Non-pigmented ciliary epithelial cell (primary cell): ENCODE data around the gene NLGN2.

Experiments used
- DNase-seq: peaks from one replicate; pipeline ENCODE4 v3.0.0-alpha.2; 2010; ENCODE audit warnings: low read depth

The NLGN2 gene

DNA sequence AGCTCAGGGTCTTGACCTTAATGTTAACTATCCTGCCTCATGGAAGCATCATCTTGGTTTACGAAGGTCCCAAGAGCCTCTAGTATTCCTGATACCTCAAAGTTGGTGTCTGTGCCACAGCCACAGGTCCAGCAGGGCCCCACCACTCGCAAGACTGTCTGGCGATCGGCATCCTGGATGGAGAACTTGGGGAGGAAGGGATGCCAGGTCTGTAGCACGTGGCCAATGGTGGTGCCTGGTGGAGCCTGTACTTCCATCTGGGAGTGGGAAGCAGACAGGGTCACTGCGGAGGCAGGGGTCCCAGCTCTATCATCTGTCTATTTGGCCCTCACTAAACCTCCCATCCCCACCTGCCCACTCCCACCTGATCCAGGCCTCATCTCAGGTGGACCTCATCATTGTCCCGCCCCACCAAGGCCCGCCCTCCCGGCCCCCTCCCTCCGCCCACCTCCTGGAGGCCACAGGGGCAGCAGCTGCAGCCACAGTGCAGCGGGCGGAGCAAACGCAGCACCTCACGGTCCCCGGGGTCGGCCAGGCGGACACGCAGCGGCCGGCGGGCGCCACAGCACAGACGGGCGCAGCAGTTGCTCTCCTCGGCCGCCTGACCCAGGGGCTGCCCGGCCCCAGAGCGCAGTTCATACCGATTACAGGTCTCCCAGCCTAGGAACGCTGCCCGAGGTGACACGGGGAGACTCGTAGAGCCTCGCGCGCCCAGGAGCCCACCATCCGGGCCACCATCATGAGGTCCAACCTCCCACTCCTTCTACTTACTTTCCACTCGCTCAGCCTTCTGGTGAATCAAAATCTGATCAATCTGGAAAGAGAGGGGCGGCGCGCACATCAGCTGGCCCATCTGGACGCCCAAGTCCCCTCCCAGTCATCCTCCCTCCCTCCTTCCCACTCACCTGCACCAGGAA is 14.7 kb upstream of the NLGN2 start:
- no peak for DNase-seq

DNA sequence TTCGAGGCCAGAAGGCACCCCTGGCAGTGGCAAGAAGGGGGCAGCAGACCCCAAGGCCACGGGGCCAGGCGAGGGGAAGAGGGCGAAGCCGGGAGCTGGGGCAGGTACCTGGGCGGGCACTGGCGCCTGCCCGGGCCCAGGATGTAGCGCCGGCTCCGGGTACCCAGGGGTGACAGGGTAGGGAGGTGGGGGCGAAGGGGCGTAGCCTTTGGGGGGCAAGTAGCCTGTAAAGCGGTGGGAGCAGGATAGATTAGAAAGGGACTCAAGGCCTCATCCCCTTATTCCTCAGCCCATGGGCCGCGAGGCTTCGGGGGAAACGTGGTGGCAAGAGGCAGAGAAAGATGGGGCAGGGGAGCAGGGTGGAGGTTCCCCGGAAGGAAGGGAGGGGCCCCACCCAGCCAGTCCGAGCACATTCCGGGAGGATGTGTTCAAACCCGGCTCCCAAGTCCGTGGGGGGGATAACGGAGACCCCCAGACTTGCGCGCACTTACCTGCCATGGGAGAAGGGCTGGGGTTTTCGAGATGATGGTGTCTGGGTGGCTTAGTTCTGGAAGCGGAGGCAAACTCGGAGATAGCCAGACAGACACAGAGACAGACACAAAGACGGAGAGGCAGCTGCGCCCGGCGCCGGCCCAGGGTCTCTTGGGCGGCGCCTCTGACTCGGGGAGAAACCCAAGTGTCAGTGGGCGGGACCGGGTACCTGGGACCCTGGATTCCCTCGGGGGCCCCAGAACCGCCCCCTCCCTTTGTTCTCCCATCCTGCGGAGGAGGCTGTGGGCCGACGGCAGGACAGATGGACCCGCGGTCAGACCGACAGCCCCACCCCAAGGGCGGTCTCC is 13.8 kb upstream of the NLGN2 start:
- no peak for DNase-seq

DNA sequence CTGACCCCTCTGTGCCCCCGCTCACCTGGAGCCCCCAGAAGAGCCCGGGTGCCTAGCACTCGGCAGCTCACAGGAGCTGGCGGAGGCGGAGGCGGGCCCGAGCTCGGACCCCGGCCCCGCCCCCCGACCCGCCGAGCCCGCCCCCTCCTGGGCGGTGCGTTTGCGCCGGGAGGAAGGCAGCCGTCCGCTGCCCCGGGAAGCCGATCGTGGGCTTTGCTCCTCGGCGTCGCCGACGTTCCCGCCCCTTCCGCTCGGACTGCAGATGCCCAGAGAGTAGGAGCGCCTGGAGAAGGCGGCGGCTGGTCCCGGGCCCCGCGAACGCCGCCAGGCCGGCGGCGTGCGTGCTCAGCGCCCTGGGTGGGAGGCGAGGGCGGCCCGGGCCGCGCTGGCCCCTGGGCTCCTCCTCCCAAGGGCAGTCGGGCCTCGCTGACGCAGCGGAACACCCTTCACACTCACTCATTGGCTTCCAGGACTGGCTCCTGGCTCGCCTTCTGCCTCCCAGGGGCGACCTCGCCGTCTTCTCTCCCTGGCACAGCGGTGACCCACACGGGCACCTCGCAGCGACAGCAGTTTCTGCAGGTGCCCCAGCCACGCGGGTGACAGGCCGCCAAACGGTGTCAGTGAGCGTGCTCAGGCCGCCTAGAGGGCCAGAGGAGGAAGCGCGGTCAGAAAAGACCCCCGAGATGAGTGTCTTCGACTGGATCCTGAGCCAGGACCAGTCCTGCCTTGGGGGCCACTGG is 13.0 kb upstream of the NLGN2 start, which contains the start of gene PLSCR3:
Gene PLSCR3 (minus strand): TSS at position 74 of the 740 bp plus-strand sequence. CDS start 415 bp downstream, outside the sequence.
- DNase-seq = peak; percentile 31

DNA sequence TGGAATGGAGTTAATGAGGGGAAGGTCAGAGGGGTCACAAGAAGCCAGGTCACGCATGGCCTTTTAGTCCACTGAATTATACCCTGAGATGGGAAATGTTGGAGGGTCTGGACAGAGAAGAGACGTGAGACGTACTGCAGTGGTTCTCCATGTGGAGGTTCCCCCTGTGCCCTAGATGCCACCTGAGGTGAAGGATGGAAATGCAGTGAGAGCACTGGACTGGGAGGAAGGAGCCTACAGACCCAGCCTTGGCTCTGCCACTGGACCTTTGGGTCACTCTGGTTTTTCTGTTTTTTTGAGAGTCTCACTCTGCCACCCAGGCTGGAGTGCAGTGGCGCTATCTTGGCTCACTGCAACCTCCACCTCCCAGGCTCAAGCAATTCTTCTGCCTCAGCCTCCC is 11.5 kb upstream of the NLGN2 start:
- DNase-seq = no peak

DNA sequence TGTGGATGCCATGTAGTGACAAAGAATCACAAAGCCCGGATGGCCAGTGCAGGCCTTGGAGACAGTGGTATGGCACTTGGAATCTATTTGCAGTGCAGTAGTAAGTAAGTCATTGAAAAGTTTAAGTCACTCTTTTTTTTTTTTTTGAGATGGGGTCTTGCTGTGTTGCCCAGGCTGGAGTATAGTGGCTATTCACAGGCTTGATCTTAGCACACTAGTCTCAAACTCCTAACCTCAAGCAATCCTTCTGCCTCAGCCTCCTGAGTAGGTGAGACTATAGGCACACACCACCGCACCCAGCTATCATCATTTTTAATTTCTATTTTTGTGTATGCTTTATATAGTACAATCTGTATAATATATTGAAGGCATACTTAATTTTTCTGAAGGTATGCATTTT is 9.0 kb upstream of the NLGN2 start:
- no peak for DNase-seq

DNA sequence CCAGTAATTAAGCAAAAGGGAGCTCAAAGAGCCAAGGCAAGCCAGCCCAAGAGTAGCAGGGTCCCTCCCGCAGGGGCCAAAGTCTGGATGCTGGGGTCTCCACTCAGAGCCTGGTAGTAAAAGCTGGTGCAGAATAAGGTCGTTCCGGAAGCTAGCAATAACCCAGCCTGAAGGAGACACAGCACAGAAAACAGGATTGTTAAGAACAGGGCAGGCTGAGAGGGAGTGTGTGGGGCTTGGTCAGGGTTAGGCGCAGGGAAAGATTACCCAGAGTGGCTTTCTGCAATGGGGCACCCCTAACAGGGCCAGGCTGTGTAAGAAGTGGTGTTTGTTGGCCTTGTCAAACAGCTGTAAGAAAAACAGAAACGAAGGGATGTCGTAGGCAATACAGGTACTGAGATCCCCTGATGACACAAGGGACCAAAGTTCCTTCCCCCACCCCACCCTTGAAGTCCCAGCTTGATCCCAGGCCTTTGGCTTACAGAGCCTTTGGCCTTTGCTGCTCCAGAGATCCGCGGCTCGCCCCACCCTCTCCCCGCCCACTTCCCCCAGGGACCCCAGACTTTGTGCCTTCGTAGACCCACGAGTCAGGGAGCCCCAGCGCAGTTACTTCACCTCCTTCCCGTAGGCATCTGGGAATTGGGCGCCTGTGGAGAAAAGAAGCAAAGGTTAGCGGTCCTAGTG is 4.5 kb upstream of the NLGN2 start:
- DNase-seq = no peak

DNA sequence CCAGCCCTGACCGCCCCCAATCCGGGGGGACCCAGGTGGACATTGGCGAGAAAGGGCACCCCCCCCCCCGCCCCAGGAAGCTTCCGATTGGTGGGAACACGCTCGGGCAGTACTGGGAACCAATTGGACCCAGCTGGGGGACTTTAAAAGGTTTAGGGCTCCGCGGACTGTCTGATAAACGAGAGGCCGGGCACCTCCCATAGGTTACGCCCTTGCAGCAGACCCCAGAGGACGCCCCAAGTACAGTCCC is 4.0 kb upstream of the NLGN2 start:
- DNase-seq = no peak

DNA sequence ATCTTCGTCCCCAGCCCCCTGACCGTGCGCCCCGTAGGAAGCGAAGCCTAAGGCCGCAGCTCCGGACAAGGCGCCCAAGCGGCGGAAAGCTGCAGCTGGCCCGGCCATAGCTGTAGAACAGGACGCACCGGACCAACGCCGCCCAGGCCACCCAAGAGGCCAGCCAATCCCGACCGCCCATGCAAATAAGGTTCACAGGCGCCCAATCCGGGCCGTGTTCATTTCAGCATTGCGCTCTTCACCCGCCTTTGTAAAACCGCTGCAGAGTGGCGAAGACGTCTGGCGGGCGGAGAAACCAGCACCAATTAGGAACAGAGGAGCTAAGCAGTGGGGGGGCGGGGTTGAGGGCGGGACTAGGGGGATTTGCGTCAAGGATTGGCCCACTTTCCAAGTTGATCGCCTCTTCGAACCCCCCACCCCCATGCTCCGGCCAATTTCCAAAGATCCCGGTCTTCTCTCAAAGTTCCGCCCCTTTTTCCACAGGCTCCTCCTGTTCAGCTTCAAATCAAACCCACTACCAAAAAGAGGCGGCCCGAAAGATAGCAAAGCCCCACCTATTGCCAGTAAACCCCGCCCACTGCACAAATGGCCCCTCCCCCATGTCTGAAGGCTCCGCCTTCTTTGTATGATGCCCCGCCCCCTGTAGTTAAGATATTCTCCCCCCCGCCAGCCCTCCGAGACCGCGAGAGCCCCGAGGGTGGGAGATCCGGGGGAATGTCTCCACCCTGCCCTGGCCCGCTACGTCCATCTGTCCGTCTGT is 3.5 kb upstream of the NLGN2 start, which contains the start of gene TMEM256:
Gene TMEM256 (minus strand): TSS at position 121 of the 760 bp plus-strand sequence. CDS start 13 bp downstream, at position 108.
- DNase-seq = peak; percentile 97

DNA sequence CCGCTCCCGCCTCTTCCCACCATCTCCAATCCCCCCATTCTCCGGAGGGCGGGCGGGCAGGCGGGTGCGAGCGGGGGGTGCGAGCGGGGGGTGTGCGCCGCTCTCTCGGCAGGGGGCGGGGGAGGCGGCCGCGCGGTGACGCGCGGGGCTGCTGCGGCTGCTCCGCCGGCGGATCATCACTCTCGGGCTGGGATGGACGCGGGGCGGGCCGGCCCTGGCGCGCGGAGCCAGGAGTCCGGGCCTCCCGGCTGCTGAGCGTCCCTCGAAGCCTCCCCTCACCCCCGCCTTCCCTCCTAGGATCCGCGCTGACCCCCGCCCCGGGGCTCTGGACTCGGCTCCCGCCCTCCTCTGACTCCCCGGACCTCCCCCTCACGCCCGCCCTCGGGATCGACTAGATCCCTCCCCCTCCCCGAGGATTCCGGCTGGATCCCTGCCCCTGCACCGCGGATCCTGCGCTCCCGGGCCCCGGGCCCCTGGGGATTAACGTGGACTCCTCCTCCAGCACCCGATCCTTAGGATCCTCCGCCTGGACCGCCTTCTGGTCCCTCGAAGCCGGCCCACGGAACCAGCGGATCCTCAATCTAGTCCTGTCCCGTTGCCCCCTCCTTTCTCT is 2.8 kb upstream of the NLGN2 start:
- no peak for DNase-seq

DNA sequence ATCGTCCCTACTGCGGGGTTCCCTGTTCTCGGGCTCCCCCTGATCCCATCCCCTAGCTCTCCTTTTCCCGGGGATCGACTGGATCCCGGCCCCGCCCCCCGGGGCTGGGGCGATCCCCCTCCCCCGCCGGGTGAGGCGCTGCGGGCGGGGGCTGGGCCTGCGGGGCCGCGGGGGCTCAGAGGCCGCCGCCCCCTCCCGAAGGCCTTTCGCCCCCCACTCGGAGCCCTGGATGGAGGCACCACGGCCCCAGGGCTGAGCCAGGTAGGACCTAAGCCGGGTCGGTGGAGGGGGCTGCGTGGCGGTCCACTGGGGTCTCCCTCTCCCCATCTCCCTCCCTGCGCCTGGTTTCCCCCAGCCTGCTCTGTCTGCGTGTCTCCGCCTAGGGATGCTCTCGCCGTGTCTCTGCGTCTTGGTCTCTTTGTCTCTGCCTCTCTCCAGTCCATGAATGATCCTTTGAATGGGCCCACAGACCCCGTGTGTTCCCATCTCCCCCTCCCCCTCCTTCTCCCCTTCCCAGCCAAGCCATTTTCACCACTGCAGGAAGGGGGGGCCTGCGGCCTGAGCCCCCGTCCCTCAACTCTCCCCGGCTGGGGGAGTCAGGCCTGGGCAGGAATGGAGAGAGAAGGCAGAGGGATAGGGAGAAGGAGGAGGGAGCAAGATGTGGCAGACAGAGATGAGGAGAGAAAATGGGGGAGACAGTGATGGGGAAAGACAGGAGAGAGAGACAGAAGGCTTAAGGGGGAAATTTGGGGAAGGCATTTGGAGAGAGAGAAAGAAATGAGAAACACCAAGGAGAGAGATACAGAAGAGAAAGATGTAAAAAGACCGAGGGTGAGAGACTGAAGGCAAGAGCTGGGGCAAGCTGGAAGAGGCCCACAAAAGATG is 2.1 kb upstream of the NLGN2 start:
- no peak for DNase-seq

DNA sequence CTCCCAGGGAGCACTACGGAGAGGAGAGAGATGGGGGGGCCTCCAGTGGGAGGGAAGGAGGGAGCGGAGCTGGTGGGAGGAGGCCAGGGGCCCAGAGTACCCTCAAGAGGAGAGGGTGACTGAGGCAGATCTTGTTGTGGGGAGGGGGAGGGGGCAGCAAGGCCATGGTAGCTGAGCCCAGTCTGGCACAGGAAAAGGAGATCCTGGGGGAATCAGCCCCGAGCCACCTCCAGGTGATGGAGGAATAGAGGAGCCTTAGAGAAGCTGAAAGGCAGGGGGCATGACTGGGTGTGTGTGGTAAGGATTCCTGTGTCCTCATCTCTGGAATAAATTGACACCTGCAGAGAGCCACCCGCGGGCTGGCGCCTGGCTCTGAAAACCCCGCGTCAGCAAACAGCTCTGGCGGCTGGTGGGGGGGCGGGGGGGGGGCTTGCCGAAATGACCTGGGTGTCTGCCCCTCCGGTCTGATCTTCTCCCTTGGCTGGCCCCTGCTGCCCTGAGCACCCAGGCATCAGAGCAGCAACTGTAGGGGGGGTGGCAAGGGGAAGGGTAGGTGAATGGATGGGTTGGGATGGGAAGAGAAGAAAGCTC is 1.3 kb upstream of the NLGN2 start:
- DNase-seq = no peak

DNA sequence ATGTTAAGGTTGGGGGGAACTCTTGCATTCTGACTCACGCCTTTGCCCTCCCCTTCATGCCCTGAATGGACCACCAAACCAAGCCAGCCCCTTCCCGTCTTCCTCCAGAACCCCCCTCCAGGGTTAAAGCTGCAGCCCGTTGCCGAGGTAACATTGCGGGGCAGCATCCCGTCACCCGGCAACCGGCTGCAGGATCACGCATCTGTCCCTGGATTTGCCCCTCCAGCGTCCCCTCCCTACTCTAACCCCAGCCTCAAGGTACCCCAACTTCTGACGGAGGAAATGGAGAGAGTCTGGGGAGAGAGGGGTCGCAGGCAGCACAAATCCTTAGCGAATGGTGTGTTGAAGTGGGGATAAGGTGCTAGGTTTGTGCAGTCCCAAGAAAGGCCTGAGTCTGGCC is 563 bp upstream of the NLGN2 start:
- DNase-seq = no peak

DNA sequence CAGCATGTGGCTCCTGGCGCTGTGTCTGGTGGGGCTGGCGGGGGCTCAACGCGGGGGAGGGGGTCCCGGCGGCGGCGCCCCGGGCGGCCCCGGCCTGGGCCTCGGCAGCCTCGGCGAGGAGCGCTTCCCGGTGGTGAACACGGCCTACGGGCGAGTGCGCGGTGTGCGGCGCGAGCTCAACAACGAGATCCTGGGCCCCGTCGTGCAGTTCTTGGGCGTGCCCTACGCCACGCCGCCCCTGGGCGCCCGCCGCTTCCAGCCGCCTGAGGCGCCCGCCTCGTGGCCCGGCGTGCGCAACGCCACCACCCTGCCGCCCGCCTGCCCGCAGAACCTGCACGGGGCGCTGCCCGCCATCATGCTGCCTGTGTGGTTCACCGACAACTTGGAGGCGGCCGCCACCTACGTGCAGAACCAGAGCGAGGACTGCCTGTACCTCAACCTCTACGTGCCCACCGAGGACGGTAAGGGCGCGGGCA is 645 bp downstream of the NLGN2 start:
- no peak for DNase-seq

DNA sequence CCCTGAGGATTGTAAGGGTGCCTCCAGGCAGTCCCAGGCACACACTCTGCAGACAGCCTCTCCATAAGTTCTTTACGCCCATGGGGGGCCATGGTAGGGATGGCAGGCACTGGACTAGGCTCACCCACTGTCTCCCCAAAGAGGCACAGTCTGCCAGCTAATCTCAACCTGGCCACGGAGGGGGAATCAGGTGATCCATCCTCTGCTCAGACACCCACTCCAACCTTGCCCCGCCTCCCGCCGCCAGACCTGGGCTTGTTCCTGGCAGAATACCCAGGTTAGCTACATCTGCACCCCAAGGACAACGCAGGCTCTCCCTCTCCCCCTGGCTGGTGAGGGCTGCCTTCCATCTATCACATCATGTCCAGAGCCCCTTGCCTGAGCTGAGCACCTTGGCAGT is 1.2 kb downstream of the NLGN2 start:
- DNase-seq = no peak

DNA sequence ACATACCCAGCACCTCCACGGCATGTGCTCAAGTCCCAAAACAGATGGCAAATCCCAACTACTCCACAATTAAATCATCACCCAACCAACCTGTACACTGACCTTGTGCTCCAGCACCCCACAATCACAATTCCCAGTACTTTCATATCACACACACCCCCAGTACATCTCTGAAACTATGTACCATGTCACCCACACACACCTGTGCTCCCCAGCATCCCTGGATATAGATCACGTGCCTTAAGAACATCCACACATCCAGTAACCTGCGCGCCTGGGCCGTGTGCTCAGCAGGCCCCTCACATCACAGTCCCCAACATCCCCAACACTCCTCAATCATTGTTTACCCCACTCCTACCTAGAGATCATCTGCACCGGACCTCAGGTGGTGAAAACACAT is 2.1 kb downstream of the NLGN2 start:
- DNase-seq = no peak

DNA sequence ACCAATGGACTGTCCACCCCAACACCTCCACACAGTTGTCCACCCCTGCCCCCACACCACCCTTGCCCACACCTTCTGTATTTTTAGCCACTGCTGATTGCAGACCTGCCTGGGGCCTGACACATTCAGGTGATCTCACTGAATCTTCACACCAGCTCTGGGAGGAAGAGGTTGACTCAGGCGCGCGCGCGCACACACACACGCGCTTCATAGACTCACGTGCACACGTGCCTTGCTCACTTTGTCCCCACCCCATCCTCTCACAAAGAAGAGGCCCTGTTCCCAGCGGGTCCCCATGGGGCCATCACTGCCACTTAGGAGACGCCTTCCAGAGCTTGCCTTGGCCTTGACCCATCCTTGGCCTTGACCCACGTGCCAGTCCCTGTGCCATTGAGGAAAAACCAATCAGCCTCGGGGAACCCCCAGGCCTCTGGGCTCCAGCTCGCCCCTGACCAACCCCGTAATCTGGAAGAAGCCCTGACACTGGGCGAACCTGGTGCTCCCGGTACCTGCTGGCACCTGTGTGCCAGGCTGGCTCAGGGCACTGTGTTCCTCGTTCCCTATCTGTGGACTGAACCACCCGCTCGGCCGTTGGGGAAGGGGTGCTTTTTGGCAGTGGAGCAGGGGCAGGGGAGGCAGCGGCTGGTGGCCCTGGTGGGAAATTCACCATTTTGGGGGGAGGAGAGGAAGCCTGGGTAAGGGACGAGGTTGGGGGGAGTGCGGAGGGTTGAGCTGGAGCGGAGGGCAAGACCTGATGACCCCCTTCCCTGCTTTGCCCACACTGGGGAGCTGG is 3.2 kb downstream of the NLGN2 start:
- no peak for DNase-seq

DNA sequence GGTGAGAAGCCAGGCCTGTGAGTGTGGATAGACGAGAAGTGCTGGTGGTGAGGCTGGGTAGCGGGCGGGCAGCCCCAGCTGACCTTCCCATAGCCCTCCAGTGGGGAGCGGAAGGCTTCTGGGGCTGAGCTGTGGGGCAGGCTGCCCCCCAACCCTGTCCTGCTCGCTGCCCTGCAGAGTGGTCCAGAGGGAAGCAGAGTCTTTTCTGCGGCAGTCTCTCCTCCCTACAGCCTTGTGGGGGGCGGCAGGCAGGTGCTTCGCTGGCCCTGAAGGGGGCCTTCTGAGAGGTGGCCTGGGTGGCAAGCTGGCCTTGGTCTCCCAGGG is 3.7 kb downstream of the NLGN2 start:
- DNase-seq = no peak

DNA sequence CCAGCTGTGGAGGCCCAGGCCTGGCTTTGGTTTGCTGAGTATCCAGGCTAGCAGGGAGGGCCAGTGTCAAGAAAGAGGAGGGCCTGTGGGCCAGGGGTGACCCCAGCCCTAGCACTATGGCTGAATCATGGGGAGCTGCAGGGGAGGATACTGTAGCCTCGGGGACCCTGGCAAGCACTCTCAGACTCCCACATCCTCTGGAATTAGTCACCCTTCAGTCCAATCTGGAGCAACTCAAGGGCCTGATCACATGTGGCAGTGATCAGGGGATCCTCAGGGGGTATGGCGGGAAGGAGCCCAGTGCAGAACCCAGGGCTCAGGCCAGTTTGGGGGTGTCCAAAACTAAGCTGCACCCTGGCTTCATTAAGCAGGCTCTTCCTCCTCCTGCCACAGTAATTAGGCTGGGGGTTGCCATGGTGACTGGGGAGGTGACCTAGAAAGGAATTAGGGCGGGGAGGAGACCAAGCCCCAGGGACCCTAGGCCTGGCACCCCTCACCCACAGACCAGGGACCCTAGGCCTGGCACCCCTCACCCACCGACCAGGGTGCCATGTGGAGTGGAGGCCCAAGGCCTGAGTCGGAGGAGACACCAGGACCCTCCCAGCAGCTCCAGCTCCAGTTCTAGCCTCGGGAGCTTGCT is 5.8 kb downstream of the NLGN2 start:
- no peak for DNase-seq
